Frontal cortex (tissue), 4 donors: ENCODE measurements around the gene CTDSPL. TPM values are rescaled to one million over a fixed set of nuclear protein-coding genes. Genes with fewer than 3 reads are reported as not detected.

Experiments used
- DNase-seq, 2 donors: peaks; one replicate each; pipeline ENCODE4 v3.0.0; 2012; ENCODE audit warnings: low spot score in 2 of 2
- FAIRE-seq: peaks from 2 replicates; lab custom pipeline; 2012; peaks lifted over from hg19 to GRCh38; lab: Jason Lieb, UNC
- total RNA-seq: library from RNA; depleted of rRNA; stranded (reverse); fragments of >200 nt; gene quantifications from one replicate; pipeline ENCODE4 v1.2.3, GENCODE V29; 2014
- donor health status: control.
- donor health status: control.
- donor health status: control.

CTDSPL gene
- total RNA-seq, 1 donor from 2014 or later: 15.5 TPM

DNA sequence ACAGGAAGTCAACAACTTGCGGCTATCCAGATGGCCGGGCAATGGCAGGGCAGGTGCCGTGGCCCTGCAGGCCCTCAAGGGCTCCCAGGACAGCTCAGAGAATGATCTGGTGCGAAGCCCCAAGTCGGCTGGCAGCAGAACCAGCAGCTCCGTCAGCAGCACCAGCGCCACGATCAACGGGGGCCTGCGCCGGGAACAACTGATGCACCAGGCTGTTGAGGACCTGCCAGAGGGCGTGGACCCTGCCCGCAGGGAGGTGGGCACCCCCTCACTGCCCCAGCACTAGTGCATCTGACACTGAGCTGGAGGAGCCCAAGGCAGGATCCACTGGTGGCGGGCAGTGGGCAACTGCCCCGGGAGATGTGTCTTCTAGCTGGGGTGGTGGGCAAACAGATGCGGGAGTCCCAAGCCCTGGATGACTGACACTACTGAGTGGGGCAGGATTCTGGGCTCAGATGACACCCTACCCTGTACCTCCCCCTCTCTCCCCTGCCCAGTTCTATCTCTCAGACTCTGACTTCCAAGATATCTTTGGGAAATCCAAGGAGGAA lies 144.8 kb downstream of the CTDSPL start:
- DNase-seq (no peak), FAIRE-seq (no peak)

DNA sequence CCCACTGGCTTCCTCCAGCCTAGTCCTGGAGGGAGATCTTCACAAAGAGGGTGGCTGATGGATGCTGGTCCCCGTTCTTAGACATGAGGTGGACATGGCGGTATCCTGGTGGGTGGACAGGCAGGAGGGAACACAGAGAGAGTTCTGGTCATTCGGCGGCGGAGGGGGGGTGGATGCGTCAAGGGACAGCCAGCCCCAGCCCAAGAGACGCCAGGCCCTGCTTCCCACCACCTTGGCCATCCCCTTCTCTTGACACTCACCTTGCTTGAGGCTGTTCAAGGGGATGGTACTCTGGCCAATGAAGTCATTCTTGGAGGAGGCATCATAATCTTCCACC lies 146.0 kb downstream of the CTDSPL start:
- FAIRE-seq: no peak

DNA sequence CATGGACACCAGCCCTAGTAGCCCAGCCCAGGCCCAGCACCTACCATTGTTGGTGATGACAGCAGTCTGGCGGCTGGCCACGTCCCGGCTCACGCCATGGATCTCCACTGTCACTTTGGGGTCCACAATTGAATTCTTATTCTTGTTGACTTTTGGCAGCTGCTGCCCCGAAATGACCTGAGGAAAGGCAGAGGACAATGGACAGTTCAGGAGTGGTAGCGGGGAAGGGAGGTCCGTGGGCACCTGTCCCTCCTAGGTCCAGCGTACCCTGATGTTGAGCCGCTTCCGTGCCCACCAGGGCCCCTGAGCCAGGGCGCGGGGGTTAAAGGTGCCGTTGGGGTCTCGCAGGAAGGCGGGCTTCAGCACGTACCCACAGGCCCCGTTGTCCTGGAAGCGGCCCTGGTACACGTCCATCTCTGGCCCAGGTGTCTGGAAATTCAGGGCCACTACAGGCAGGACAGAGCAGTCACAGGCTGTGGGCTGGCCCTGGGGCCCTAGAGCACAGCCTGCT lies 146.6 kb downstream of the CTDSPL start:
- FAIRE-seq (no peak), DNase-seq (no peak)

More for the DNA sequence above, 146.0 kb downstream of the CTDSPL start:
- DNase-seq: no peak

DNA sequence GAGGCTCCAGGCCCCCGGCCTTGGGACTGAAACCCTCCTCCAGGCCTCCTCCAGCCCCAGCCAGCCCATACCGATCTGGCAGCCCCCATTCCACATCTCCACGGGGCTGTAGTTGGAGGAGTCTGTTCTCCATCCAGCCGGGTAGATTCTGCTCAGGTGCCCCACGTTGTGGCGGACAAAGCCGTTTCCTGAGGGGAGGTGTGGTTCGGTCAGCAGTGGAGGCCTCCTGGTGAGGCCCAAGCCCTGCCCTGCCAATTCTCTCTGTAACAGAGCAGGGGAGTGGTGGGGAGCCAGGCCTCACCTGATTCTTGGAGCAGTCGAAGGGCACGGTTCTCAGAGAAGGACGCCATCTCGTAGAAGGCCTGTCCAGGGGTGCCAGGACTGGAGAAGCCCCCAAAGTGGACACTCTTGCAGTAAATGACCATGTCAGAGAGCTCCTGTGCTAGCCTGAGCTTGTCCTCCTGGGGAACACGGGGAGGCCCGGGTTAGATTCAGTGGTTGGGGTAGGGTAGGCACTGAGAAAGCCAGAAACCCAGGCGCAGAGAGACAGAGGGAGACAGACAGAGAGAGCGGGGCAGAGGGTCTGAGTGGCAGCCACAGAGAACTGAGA lies 147.4 kb downstream of the CTDSPL start:
- DNase-seq: no peak
- no peak for FAIRE-seq

DNA sequence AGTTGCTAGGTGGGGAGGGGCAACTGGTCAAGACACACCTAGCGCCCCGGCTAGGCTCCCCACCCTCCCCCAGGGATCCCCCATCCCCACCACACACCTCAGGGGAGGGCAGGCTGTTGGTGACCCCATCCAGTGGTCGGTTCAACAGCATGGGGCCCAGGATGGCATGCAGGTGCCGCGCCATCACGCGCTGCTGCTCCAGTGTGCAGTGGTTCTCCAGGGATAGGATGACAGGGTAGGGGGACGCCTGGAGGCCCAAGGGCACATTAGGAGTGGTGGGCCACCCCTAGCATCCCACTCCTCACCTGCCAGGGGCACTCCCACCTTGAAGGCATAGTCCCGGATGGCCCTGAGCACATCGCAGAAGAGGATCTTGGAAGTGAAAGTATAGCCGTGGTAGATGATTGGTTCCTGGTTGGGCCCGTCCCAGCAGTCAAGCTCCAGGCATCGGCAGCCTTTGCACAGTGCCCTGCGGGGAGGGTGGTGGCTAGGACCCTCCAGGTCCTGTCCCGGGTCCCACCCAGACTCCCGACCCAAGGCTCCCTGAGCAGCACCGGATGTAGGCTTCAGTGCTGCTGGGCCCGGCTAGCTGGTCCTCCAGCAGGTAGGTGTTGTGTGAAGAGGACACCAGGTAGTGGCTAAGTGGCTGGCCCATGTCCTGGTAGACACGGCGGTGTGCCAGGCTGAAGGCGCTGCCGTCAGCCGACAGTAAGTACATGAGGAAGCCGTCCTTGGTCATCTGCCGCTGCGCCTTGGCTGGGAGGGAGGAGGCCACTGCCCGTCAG lies 148.3 kb downstream of the CTDSPL start:
- no peak for FAIRE-seq
- no peak for DNase-seq

DNA sequence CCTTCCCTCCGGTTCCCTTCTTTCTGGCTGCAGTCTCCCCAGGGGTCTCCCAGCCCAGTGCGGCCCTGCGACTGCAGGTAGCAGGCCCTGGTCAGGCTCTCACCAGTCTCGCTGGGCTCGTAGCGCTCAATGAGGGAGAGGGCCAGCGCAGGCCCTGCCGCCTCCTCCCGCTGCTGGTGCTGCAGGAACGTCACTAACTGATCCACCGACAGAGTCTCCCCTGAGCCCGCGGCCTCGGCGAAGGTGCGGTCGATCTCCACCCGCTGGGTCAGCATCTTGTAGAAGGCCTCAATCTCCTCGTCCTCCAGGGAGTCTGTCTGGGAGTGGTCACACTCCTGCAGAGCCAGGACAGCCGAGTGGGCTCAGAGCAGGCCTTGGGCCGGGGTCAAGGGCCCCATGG lies 149.4 kb downstream of the CTDSPL start:
- DNase-seq: no peak
- FAIRE-seq: no peak

DNA sequence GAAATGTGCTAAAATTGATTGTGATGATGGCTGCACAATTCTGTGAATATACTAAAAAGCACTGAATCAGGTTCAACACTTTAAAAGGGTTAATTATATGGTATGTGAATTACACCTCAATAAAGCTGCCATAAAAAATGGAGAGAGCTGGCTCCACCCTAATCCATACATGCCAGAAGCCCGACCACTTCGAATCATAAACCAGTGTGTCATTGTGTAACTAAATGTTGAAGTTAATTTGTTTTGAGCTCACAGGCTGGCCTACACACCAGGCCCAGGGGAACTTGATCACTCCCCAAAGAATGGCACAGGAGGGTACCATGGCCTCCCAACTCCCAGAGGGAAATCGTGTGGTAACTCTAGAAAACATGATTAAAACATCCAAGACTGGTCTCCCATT lies 153.8 kb downstream of the CTDSPL start:
- DNase-seq (no peak), FAIRE-seq (no peak)

DNA sequence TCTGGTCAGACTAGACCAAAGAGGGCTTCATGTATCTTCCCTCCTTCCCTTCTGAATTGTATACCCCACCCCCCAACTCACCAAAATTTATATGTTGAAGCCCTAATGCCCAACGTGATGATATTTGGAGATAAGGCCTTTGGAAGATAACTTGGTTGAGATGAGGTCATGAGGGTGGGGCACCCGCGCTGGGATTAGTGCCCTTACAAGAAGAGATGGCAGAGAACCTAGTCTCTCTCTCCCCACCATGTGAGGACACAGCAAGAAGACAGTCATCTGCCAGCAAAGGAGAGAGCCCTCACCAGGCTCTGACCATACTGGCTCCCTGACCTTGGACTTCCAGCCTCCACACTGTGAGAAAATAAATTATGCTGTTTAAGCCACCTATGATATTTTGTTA lies 154.3 kb downstream of the CTDSPL start:
- FAIRE-seq (no peak), DNase-seq (no peak)

DNA sequence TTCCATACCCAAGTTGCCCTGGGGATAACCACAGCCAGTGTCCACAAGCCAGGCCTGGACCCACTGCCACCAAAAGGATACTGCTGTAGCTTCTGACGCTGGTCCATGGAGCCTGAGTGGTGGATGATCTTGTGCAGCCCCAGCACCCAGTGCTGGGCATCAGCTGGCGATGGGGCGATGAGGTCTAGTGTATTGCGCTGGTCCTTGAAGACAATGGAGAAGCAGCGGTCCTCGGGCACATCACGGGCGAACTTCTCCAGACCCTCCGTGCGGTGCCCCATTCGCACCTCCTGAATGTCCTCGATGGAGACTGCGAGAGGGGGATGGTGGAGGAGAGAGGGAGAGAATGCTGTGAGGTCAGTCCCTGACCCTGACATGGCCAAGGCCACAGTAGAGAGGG lies 154.7 kb downstream of the CTDSPL start:
- no peak for DNase-seq
- FAIRE-seq: no peak

DNA sequence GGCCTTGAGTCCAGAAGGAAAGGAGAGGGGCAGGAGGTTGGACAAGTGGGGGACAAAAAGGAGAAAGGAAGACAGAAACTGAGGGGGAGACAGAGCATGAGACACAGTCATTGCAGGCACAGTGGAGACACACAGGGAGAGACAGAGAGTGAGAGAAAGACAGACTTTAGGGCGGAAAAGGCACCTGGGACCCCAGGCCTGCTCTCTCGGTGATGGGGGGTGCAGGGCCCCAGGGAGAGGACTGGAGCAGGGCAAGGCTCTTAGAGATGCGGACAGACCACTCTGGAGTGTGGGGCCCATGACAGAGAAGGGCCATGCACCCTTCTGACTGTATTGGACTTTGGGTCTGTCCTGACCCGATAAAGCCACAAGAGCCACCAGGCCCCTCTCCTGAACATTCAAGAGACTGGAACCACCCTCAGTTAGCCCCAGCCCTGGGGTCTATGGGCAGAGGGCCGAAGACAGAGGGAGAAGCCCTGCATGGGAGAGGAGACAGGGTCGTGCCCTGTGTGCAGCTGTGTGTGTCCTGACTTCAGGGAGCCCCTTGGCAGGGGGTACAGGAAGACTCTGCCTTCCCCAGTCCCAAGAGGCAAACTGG lies 155.3 kb downstream of the CTDSPL start:
- no peak for DNase-seq
- FAIRE-seq: no peak

DNA sequence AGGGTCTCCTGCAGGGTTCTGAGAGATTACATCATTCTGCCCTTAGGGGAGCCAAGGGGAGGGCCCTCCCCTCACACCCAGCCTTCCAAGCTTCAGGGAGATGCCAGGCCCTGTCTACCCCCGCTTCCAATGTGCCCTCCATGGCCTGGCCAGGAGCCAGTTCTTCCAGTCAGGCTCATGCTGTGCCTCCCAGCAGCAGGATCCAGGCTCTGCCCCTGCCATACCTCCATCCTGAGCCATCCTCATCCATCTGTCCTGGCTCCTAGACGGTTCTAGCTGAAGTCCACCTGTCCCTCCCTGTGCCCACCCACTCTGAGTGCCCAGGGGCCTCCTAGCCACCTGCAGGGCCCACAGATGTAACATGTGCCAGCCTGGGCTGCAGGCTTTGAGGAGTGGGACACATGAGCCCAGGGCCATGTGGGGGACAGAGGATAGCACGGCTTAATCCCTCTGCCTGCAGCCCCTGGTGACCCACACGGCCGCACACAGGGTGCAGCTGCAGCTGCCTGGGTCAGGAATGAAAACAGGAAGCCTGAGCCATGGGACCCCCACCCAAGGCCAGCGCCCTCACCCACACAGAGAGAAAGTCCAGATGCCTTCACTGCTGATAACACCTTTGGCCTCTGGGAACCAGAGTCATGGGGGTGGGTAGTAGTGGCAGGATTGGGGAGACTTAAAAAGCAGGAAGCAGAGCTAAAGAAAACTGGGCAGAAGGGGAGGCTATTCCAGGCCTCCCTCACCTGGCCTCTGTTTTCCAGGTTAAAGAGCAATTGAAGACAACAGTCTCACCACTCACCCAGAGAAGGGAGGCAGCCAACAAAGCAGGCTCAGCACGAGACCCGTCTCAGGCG lies 156.0 kb downstream of the CTDSPL start:
- DNase-seq (no peak), FAIRE-seq (no peak)

DNA sequence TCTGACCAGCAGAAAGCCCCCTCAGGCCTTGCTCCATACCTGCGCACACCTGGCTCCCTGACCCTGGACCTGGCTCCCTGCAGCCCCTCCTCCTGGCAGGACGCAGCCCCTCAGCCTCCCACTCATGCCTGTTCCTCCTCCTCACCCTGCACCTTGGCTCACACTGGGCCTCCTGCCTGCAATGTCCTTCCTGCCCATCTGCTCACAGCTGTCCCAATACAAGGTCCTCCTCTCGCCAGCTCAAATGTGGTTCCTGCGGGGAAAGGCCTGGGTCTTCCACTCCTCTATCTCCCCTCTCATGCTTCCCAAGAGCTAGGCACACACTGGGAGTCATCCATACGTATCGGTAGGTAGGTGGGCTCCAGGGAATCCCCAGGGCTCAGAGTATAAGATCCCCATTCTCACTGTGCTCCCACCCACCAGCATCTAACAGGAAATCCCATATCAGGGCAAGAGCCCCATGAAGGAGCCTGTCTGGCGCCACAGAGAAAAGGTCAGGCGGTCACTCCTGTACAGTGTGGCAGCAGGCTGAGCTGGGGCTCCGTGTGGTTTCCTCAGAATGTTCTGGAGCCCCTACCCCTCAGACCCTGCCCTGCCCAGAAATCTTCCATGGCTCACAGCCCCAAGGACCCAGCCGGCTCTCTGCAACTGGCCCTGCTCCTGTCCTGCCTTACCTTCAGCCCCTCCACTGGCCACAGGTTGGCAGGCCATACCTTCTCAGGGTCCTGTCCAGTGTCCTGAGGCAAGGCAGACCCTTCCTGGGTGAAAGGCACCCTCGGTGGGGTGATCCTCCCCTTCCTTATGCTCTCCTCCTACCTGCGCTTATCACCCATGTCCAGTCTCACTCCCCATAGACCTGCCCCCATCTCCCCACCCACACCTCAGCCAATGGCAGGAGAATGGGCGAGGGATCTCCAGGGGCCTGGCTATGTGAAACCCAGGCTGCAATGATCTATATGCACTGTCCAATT lies 156.9 kb downstream of the CTDSPL start:
- FAIRE-seq (no peak), DNase-seq (no peak)

DNA sequence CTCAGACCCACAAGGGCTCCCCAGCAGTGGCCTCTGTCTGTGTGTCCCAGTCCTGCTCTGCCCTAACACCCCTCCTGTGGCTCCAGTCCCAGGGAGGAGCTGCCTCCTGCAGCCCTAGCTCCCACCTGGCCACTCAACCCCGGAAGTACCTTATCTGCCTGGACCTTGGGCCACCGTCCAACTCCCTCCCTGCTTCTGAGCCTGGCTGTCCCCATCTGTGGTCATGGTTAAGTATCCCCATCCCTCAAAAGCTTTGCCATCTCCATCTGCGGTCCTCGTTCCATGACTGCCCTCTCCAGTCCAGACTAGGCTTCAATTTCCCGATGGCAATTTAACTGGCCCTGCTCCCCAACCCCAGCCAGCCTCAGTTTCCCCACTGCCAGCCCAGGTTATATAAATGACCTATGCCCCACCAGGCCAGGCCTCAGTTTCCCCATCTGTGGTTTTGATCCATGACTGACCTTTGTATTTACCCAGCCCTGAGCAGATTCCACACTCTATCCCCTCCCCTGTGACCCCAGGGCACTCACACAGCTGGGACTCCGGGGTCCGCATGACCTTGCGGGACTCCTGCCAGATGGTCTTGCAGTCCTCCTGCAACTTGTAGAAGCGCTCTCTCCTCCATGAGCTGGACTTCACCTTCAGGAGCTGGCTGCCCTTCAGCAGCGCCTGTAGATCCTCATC lies 158.1 kb downstream of the CTDSPL start:
- FAIRE-seq (no peak), DNase-seq (no peak)

DNA sequence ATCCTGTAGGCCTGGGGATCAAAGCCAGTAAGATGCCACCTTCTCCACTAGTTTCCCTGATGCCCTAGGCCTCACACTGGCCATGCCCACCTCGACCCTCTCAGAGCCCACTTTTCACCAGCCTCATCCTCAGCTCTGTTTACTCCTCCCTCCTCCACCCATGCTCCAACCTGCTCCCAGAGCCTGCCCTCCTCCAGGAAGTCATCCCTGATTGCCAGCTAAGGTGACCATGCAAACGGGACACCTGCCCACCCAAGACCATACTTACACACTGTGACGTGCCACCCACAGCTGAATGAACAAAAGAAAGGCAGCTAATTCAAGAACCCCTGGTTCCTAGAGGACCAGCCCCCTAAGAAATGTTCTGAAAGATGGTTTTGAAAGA lies 158.7 kb downstream of the CTDSPL start:
- no peak for DNase-seq
- FAIRE-seq: no peak

DNA sequence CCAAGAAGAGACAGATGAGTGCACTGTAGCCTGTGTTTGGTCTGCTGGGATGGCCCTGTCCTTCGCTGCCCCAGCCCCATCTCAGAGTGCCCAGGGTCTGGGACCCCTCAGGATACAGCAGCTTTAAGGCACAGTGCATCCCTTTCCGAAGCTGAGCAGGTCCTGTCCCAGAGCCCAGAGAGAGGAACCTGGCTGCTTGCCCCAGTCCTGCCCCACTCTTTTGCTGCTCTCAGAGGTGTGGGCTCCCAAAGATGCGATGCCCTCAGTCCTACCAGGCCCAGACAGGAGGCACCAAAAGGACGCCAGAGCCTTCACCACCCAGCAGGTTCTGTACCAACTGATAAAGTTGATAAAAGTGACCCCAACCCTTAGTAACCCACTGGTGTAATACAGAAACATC lies 159.5 kb downstream of the CTDSPL start:
- DNase-seq: no peak
- FAIRE-seq: no peak

DNA sequence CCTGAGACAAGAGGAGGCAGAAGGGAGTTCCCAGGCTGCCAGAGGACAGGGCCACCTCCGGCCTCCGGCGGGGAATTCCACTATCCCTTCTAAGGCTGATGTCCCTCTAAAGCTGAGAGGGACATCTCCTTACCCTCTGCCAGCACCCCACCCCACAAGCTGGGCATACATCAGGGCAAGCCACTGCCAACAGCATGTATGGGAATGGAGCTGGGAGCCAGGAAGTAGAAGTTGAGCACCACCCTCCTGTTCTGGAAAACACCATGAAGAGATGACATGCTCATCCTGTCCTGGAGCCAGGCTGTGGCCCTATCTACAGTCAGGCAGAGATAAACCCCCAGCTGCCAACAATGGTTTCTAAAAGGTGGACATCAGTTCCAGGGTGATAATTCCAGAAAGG lies 160.6 kb downstream of the CTDSPL start:
- DNase-seq (no peak), FAIRE-seq (no peak)

DNA sequence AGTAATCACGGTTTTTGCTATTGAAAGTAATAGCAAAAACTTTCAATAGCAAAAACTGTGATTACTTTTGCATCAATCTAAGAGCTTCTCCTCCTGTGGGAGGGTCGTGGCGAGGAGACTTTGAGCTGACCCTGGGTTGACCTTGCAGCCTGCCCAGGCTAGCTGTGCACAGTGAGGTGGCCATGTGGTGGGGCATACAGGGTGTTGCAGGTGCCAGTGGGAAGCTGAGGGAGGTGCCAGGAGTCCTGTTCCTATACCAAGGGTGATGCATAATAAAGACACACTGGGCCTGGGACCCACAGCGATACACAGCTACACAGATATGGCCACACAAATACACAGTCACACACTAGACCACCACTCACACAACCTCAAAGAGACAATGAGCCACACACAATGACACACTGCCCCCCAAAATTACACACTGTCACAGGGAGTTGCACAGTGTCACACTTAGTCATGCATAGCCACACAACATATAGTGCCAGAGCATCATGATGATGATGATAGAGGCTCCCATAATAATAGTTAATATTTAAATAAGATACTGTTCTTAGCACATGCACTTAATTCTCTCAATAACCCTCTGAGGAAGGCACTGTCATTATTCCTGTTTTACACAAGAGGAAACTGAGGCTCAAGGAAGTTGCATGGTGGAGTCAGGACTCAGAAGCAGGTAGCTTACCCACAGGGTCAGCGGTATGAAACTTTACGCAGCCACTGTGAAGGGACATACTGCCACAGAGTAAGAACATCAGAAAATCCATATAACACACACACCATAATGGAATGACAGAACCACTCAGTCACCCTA lies 161.4 kb downstream of the CTDSPL start:
- FAIRE-seq (no peak), DNase-seq (no peak)

DNA sequence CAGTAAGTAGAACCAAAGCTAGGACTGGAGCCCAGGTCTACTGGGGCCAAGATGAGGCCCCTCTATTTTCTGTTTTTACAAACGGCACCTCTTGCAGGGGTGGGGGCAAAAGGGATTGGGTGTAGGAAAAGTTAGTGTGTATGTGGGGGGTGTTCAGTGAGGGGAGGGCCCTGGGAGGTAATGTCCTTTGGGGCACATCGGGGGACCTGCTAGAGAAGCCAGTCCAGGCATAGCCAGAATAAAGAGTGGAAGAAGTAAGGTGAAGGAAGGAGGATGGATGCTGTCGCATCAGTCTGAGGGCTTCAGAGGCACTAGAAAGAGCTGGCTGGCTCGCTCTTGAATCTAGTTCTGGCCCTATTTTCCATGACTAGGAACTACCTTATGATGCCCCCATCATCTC lies 165.2 kb downstream of the CTDSPL start:
- FAIRE-seq (no peak), DNase-seq (no peak)
